H4 (cell line): ENCODE results near the gene EXOSC10. TPM values are rescaled to one million over a fixed set of nuclear protein-coding genes. Genes with fewer than 3 reads are reported as not detected.
"Not testable (repeated sequence)": the region's sequence is repeated elsewhere in the genome, so short reads cannot be mapped to it uniquely, and the experiment has no call there.

Experiments
- DNase-seq: peaks from one replicate; pipeline ENCODE4 v3.0.0-alpha.2; 2015; ENCODE audit warnings: low spot score
- total RNA-seq: library from RNA; depleted of rRNA; stranded (reverse); fragments of >200 nt; shearing (Covaris generic); gene quantifications from 2 replicates; pipeline ENCODE4 v1.2.3, GENCODE V29; 2014

Gene EXOSC10
- total RNA-seq, 1 experiment from 2014 or later, result 48.5 TPM

GRCh38 chr1:11109047-11109760 is 9.5 kb upstream of the EXOSC10 start:
- no peak for DNase-seq

GRCh38 chr1:11107599-11107998 is 7.9 kb upstream of the EXOSC10 start:
- DNase-seq, result no peak

GRCh38 chr1:11105586-11105985 is 5.9 kb upstream of the EXOSC10 start:
- no peak for DNase-seq

GRCh38 chr1:11101347-11101746 is 1.7 kb upstream of the EXOSC10 start:
- no peak for DNase-seq

GRCh38 chr1:11100806-11101205 is 1.1 kb upstream of the EXOSC10 start:
- not testable (repeated sequence) for DNase-seq

- DNase-seq, result no peak
These were observed 452 bp upstream of the EXOSC10 start for GRCh38 chr1:11100149-11100493.

GRCh38 chr1:11098931-11099309 is 749 bp downstream of the EXOSC10 start:
- DNase-seq, result no peak

GRCh38 chr1:11083784-11084183 is 15.9 kb downstream of the EXOSC10 start:
- not testable (repeated sequence) for DNase-seq

GRCh38 chr1:11080931-11081330 is 18.7 kb downstream of the EXOSC10 start:
- no peak for DNase-seq

- DNase-seq, result no peak
These were observed 21.0 kb downstream of the EXOSC10 start for GRCh38 chr1:11078631-11079030.

GRCh38 chr1:11073398-11073797 is 26.3 kb downstream of the EXOSC10 start:
- not testable (repeated sequence) for DNase-seq

GRCh38 chr1:11072216-11072917 is 27.3 kb downstream of the EXOSC10 start:
- DNase-seq, result no peak

GRCh38 chr1:11071463-11072215 is 28.0 kb downstream of the EXOSC10 start:
- DNase-seq, result no peak

GRCh38 chr1:11070876-11071275 is 28.8 kb downstream of the EXOSC10 start:
- DNase-seq, result no peak

- DNase-seq, result no peak
These were observed 30.8 kb downstream of the EXOSC10 start for GRCh38 chr1:11068600-11069473.

GRCh38 chr1:11067716-11068599 is 31.7 kb downstream of the EXOSC10 start:
- DNase-seq, result no peak

- no peak for DNase-seq
These were observed 33.9 kb downstream of the EXOSC10 start for GRCh38 chr1:11065796-11066195.

GRCh38 chr1:11064942-11065341 is 34.7 kb downstream of the EXOSC10 start:
- no peak for DNase-seq

- not testable (repeated sequence) for DNase-seq
These were observed 35.6 kb downstream of the EXOSC10 start for GRCh38 chr1:11063937-11064537.

- DNase-seq, result peak; percentile 79
These were observed 36.7 kb downstream of the EXOSC10 start for GRCh38 chr1:11062965-11063401.
